Adrenal gland (tissue), 5 donors: ENCODE measurements around the gene ENPP1.

Experiments
- POLR2A ChIP-seq, 2 donors: fragments of 450-650 bp; IDR thresholded peaks; one replicate each; pipeline ENCODE4 v1.6.1; 2017; ENCODE audit warnings: antibody characterized with exemption in 2 of 2, mild to moderate bottlenecking in 2 of 2, moderate library complexity in 1 of 2
- TF ChIP-seq, protein P1 (sequence below), 6 experiments: fragments of 450-650 bp in 4 of 6; fragments of 200-600 bp in 2 of 6; sonication (generic) in 1 of 6; IDR thresholded peaks; 1 replicate in 5 of 6; 2 replicates in 1 of 6; pipeline versions ENCODE4 v1.5.1 to v1.8.0; 2016 to 2021; ENCODE audit warnings: antibody characterized with exemption in 6 of 6, mild to moderate bottlenecking in 2 of 6, moderate library complexity in 1 of 6
- donor health status: DM: no; HTN: no; CAD: no.

DNA sequence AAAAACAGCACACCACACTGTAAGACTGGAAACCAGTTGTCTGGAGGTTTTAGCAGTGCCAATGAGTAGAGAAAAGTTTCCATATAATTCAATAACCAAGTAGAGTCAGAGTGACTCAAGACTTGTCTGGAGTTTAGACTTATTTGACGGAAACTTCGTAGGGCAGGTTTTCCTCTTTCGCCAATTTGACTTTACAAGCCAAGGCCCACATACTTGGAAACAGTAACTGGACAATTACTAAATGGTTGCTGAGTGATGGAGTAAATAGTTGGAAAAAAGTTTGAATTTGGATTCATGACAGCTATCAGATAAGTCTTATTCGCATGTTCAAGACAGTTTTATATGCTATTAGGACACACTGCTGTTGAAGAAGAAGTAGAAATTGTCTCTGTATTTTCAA is 48.9 kb upstream of the ENPP1 start:
- no peak for TF ChIP-seq POLR2A (IDR thresholded peaks at IDR 0.05)
- TF ChIP-seq, protein P1, sequence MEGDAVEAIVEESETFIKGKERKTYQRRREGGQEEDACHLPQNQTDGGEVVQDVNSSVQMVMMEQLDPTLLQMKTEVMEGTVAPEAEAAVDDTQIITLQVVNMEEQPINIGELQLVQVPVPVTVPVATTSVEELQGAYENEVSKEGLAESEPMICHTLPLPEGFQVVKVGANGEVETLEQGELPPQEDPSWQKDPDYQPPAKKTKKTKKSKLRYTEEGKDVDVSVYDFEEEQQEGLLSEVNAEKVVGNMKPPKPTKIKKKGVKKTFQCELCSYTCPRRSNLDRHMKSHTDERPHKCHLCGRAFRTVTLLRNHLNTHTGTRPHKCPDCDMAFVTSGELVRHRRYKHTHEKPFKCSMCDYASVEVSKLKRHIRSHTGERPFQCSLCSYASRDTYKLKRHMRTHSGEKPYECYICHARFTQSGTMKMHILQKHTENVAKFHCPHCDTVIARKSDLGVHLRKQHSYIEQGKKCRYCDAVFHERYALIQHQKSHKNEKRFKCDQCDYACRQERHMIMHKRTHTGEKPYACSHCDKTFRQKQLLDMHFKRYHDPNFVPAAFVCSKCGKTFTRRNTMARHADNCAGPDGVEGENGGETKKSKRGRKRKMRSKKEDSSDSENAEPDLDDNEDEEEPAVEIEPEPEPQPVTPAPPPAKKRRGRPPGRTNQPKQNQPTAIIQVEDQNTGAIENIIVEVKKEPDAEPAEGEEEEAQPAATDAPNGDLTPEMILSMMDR (IDR thresholded peaks at IDR 0.05) = no peak
